K562 (cell line): ENCODE results near the gene CAPN7. TPM values are rescaled to one million over a fixed set of nuclear protein-coding genes. Genes with fewer than 3 reads are reported as not detected.

ENCODE experiments used
- BHLHE40 ChIP-seq: IDR thresholded peaks from 2 replicates; pipeline ENCODE4 v1.6.1; 2011; ENCODE audit warnings: low read length, improper control_type of control experiment
- JUNB ChIP-seq: fragments of 450-650 bp; formaldehyde crosslinking; conservative IDR thresholded peaks from 2 replicates; pipeline ENCODE4 v1.4.0; 2020; ENCODE audit warnings: mild to moderate bottlenecking
- JUND ChIP-seq, 2 experiments: IDR thresholded peaks; 2 replicates in 1 of 2; 3 replicates in 1 of 2; pipeline ENCODE4 v1.6.1; 2011; ENCODE audit warnings: borderline replicate concordance in 2 of 2, low read depth in 2 of 2, low read length in 2 of 2, improper control_type of control experiment in 1 of 2, missing biosample characterization in 1 of 2, missing genetic modification characterization in 1 of 2, missing genetic modification reagents in 1 of 2
- LCOR ChIP-seq: sonication (generic); formaldehyde crosslinking; IDR thresholded peaks from 2 replicates; pipeline ENCODE4 v1.8.0; 2022; ENCODE audit warnings: mild to moderate bottlenecking, missing genetic modification reagents
- MCM5 ChIP-seq: fragments of 450-650 bp; IDR thresholded peaks from 2 replicates; pipeline ENCODE4 v1.6.1; 2016; ENCODE audit warnings: low read depth
- MEIS2 ChIP-seq: fragments of 450-650 bp; IDR thresholded peaks from 2 replicates; pipeline ENCODE4 v1.6.1; 2014; ENCODE audit warnings: mild to moderate bottlenecking; ENCODE audit not compliant: partially characterized antibody
- NCOA1 ChIP-seq: fragments of 450-650 bp; IDR thresholded peaks from 2 replicates; pipeline ENCODE4 v1.6.1; 2016; ENCODE audit warnings: low read depth
- NR0B1 ChIP-seq: fragments of 450-650 bp; IDR thresholded peaks from one replicate; pipeline ENCODE4 v1.6.1; 2018; ENCODE audit warnings: mild to moderate bottlenecking, moderate library complexity; ENCODE audit not compliant: partially characterized antibody
- NR2C1 ChIP-seq, 2 experiments: fragments of 450-650 bp; IDR thresholded peaks; 2 replicates each; pipeline ENCODE4 v1.6.1; 2017; ENCODE audit warnings: mild to moderate bottlenecking in 2 of 2, antibody characterized with exemption in 1 of 2, inconsistent platforms in 1 of 2, missing compliant biosample characterization in 1 of 2, missing genetic modification characterization in 1 of 2
- OTX1 ChIP-seq: fragments of 450-650 bp; formaldehyde crosslinking; IDR thresholded peaks from 2 replicates; pipeline ENCODE4 v1.4.0; 2022; ENCODE audit warnings: mild to moderate bottlenecking
- PHF21A ChIP-seq: fragments of 450-650 bp; IDR thresholded peaks from 2 replicates; pipeline ENCODE4 v1.6.1; 2017; ENCODE audit warnings: low read depth, borderline replicate concordance
- POLR3G ChIP-seq: IDR thresholded peaks from 2 replicates; pipeline ENCODE4 v1.6.1; 2011; ENCODE audit not compliant: insufficient read length, insufficient replicate concordance; ENCODE audit errors: extremely low read depth
- RBM14 ChIP-seq: fragments of 200-400 bp; formaldehyde crosslinking; IDR thresholded peaks from 2 replicates; pipeline ENCODE4 v1.6.1; 2018; ENCODE audit warnings: low read depth, mild to moderate bottlenecking, low read length, moderate library complexity, borderline replicate concordance; ENCODE audit not compliant: insufficient read depth
- RNF2 ChIP-seq: sonication (generic); IDR thresholded peaks from 2 replicates; pipeline ENCODE4 v1.6.1; 2016
- SMARCA4 ChIP-seq: fragments of 450-650 bp; IDR thresholded peaks from 2 replicates; pipeline ENCODE4 v1.6.1; 2016
- STAT5A ChIP-seq: IDR thresholded peaks from 2 replicates; pipeline ENCODE4 v1.6.1; 2012; ENCODE audit warnings: low read length, inconsistent platforms, borderline replicate concordance
- TCF7 ChIP-seq: sonication (generic); IDR thresholded peaks from 2 replicates; pipeline ENCODE4 v1.6.1; 2016; ENCODE audit warnings: antibody characterized with exemption, borderline replicate concordance
- ZNF24 ChIP-seq: fragments of 450-650 bp; IDR thresholded peaks from 2 replicates; pipeline ENCODE4 v1.6.1; 2016
- ZNF253 ChIP-seq: fragments of 250-450 bp; sonication (Bioruptor Pico); conservative IDR thresholded peaks from 2 replicates; pipeline ENCODE4 v1.6.1; 2021; ENCODE audit warnings: mild to moderate bottlenecking
- ZNF3 ChIP-seq: fragments of 250-450 bp; sonication (Bioruptor Pico); IDR thresholded peaks from 2 replicates; pipeline ENCODE4 v1.5.0; 2021; ENCODE audit warnings: mild to moderate bottlenecking, moderate library complexity
- ZNF395 ChIP-seq: fragments of 200-800 bp; sonication (Bioruptor generic); IDR thresholded peaks from 2 replicates; pipeline ENCODE4 v1.6.1; 2017; ENCODE audit warnings: missing genetic modification characterization, missing compliant biosample characterization
- ZNF639 ChIP-seq, 2 experiments: fragments of 200-800 bp in 1 of 2; sonication (Bioruptor generic) in 1 of 2; sonication (generic) in 1 of 2; formaldehyde crosslinking in 1 of 2; IDR thresholded peaks in 1 of 2; conservative IDR thresholded peaks in 1 of 2; 2 replicates each; pipeline versions ENCODE4 v1.5.0 to v1.6.1; 2016 to 2020; ENCODE audit warnings: missing compliant biosample characterization in 1 of 2, missing genetic modification characterization in 1 of 2, missing genetic modification reagents in 1 of 2
- polyA plus RNA-seq, 8 experiments: library from polyadenylated mRNA; depleted of rRNA in 4 of 8; stranded (reverse) in 5 of 8; unstranded in 3 of 8; fragments of >200 nt; fragmentation: Nextera tagmentation in 2 of 8; fragmentation: Illumina TruSeq in 1 of 8; extraction: Ambion mirVana in 2 of 8; extraction: Trizol in 1 of 8; gene quantifications; 2 replicates each; pipeline versions ENCODE4 v1.2.1 to v1.2.3, GENCODE V29; 2011 to 2014; ENCODE audit warnings: inconsistent platforms in 1 of 8, missing spikeins in 1 of 8
- total RNA-seq, 7 experiments: library from RNA; depleted of rRNA in 6 of 7; stranded (reverse); fragments of >200 nt in 6 of 7; fragmentation: Illumina TruSeq in 2 of 7; extraction: Trizol in 2 of 7; gene quantifications; 2 replicates each; pipeline versions ENCODE4 v1.2.1 to v1.2.3, GENCODE V29; 2011 to 2021; ENCODE audit warnings: low replicate concordance in 1 of 7

The CAPN7 gene
- total and polyA plus RNA-seq, 9 of the 15 experiments (the other 6 are each of a cell fraction or from before 2014, with no cell fraction given): 6.5 to 42.7 (median 32.7) TPM

DNA sequence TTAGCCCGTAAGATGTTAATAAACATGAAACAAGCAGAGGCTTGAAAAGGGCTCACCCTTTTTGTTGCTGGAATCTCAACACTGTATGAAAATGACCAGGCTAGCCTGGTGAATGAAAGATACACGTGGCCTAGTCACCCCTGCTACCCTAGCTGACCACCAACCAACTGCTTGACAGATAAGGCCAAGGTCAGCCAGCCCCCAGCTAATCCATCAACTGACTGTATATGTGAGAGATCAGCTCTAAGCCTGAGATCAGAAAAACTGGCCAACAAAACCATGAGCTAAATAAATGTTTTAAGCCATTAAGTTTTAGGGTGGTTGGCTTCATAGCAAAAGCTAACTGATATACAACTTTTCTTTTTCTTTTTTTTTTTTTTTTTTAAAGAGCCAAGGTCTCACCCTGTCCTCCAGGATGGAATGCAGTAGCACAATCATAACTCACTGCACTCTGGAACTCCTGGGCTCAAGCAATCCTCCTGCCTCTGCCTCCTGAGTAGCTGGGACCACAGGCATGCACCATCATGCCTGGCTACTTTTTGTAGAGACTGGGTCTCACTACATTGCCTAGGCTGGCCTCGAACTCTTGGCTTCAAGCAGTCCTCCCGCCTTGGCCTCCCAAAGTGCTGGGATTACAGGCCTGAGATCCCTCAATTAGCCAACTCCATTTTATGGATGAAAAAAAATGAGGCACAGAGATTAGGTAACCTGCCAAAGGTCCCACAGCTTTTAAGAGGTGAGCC is 91.7 kb downstream of the CAPN7 start (continued):
- TF ChIP-seq NR0B1 (no peak), STAT5A (peak; percentile 74; the same call in 1 of the 2 replicates), BHLHE40 (peak; percentile 40; the same call in 1 of the 2 replicates), JUNB (no peak), ZNF253 (no peak), PHF21A (no peak), JUND (IDR thresholded peaks at IDR 0.05; ENCODE audit: borderline replicate concordance, low read depth, low read length) (peak; percentile 45; the same call in 1 of the 2 replicates), JUND (tag; IDR thresholded peaks at IDR 0.05; ENCODE audit: borderline replicate concordance, low read depth, low read length) (peak; percentile 11; the same call in 1 of the 3 replicates), SMARCA4 (peak; percentile 41; the same call in 1 of the 2 replicates), POLR3G (no peak), LCOR (CRISPR knock-in tag) (no peak), ZNF395 (CRISPR knock-in tag) (no peak), ZNF639 (CRISPR knock-in tag; conservative IDR thresholded peaks at IDR 0.05 in 1 of 2, IDR thresholded peaks at IDR 0.05 in 1 of 2) (0 out of 4 replicates have a peak, but pooled peaks of 1 of the 2 experiments have one; percentile 35), ZNF3 (CRISPR knock-in tag) (no peak), OTX1 (no peak), MEIS2 (peak; percentile 84), NR2C1 (IDR thresholded peaks at IDR 0.05) (no peak), NR2C1 (tag; IDR thresholded peaks at IDR 0.05) (peak; percentile 65), ZNF24 (0 out of 2 replicates have a peak, but pooled peaks have one; percentile 10), MCM5 (no peak), NCOA1 (no peak), RNF2 (peak; percentile 79; the same call in 1 of the 2 replicates), TCF7 (no peak), RBM14 (no peak)
